ENCODE measurements around the gene PRKD2. TPM values are rescaled to one million over a fixed set of nuclear protein-coding genes. Genes with fewer than 3 reads are reported as not detected.

PRKD2 gene
- total and polyA plus RNA-seq, 2 experiments from 2014 or later = 24.7 to 25.5 TPM

DNA sequence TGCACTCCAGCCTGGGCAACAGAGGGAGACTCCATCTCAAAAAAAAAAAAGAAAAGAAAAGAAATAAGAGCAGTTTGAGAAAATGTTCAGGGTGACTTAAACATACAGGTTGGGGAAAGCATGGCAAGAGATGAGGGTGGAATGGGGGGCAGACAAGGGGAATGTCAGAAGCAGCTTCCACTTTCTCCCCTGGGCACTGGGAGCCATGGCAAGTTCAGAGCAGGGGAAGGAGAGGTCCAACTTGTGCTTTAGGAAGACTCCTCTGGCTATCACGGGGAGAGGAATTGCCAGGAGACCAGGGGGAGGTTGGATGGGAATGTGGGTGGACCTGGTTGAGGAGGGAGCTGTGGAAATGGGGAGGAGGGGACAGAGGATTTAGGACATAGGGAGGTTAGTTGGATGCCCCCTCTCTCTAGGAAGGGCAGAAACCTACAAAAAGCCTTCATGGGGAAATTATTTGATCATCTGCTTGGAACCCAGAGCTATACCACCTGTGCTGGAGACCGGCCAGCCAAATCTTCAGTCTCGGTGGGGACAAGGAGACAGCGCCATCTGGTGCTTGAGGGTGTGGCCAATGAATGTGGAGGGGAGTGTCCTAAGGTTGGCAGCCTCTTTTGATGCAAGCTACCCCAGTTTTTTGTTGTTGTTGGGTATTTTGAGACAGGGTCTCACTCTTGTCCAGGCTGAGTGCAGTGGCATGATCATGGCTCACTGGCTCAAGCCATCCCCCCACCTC is 36.7 kb upstream of the PRKD2 start:
- TF ChIP-seq, protein P1, sequence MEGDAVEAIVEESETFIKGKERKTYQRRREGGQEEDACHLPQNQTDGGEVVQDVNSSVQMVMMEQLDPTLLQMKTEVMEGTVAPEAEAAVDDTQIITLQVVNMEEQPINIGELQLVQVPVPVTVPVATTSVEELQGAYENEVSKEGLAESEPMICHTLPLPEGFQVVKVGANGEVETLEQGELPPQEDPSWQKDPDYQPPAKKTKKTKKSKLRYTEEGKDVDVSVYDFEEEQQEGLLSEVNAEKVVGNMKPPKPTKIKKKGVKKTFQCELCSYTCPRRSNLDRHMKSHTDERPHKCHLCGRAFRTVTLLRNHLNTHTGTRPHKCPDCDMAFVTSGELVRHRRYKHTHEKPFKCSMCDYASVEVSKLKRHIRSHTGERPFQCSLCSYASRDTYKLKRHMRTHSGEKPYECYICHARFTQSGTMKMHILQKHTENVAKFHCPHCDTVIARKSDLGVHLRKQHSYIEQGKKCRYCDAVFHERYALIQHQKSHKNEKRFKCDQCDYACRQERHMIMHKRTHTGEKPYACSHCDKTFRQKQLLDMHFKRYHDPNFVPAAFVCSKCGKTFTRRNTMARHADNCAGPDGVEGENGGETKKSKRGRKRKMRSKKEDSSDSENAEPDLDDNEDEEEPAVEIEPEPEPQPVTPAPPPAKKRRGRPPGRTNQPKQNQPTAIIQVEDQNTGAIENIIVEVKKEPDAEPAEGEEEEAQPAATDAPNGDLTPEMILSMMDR (IDR thresholded peaks at IDR 0.05; ENCODE audit: low read depth, low read length) = peak; percentile 42
- peaks cover 7% of the 10 kb centered on the region for H3K36me3 ChIP-seq
- H3K4me3 ChIP-seq = no peak overlapping the region
- no peak overlapping the region for H3K27ac ChIP-seq
- H3K27me3 ChIP-seq = no peaks in the 10 kb centered on the region
- H3K4me1 ChIP-seq (ENCODE audit: low read depth) = no peaks in the 10 kb centered on the region
- DNase-seq (ENCODE audit: low read depth in 1 of 2, low spot score in 1 of 2) = peak; percentile 37 to 68
- no peaks in the 10 kb centered on the region for H3K9me3 ChIP-seq (ENCODE audit: low read depth)

DNA sequence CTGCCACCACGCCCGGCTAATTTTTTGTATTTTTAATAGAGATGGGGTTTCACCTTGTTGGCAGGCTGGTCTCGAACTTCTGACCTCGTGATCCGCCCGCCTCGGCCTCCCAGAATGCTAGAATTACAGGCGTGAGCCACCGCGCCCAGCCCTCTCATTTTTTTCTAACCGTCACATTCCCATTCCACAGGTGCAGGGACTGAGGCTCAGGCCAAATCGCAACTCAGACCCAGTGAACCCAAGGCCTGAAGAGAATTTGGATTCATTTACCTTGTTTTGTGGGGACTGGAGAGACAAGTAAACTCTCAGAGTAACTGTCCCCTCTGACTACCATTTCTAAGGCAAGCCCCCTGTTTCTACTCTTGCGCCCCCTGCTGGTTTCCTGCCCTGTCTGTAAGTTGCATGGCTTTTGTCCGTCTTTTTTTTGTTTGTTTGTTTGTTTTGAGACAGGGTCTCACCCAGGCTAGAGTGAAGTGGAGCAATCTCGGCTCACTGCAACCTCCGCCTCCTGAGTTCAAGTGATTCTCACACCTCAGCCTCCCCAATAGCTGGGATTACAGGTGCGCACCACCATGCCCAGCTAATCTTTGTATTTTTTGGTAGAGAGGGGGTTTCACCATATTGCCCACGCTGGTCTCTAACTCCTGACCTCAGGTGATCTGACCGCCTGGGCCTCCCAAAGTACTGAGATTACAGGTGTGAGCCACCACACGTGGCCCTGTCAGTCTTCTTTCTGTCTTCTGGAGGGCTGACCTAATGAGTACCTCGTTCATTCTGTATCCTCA is 31.6 kb upstream of the PRKD2 start:
- TF ChIP-seq, protein P1 (IDR thresholded peaks at IDR 0.05; ENCODE audit: low read depth, low read length) = peak; percentile 81
- H3K4me1 ChIP-seq (ENCODE audit: low read depth) = no peaks in the 10 kb centered on the region
- H3K4me3 ChIP-seq = no peak overlapping the region
- peak; percentile 78 for DNase-seq (ENCODE audit: low read depth in 1 of 2, low spot score in 1 of 2)
- H3K9me3 ChIP-seq (ENCODE audit: low read depth) = no peaks in the 10 kb centered on the region
- no peak overlapping the region for H3K27ac ChIP-seq
- no peaks in the 10 kb centered on the region for H3K27me3 ChIP-seq
- H3K36me3 ChIP-seq = peaks cover 4% of the 10 kb centered on the region

DNA sequence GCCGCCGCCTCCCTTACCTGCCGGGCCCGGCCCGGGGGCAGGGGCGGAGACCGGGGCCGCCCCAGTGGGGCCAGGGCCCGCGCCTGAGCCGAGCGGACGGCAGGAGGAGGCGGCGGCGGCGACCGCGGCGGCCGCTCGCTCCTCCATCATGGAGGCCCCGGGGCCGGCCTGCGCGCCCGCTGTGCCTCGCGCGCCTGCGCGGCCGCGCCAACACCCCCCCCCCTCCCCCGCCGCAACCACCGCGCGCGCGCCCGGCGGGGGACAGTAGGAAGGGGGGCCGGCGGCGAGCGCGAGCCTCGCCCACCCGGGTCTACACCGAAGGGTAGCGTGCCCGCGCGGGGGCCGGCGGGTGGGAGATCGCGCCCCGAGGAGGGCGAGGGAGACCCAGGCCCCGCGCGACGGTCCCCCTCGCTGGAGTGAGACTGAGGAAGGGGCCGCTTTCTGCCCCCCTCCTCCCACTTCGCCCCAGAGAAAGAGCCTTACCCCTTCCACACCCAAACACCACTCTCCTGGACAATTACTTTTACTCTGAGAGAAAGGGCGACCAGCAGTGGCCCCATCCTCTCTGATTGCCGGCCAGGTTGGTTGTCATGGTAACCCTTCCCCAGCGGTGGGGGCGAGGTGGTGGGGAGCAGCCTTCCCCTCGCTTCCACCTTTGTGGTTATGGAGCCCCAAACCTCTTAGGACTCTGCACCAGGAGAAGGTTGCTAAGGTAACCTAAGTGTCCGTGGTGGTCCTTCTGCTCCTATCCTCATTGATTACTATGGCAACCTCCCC is 29.6 kb upstream of the PRKD2 start, which contains the start of gene STRN4:
TSS of gene STRN4 (minus strand) at position 170 of the 777 bp plus-strand sequence. CDS start at position 150, 20 bp downstream.
- TF ChIP-seq, protein P1 (IDR thresholded peaks at IDR 0.05; ENCODE audit: low read depth, low read length) = no peak
- peak; percentile 58 to 75 for DNase-seq (ENCODE audit: low read depth in 1 of 2, low spot score in 1 of 2)
- no peaks in the 10 kb centered on the region for H3K27me3 ChIP-seq
- H3K36me3 ChIP-seq = peaks cover 4% of the 10 kb centered on the region
- no peaks in the 10 kb centered on the region for H3K9me3 ChIP-seq (ENCODE audit: low read depth)
- no peaks in the 10 kb centered on the region for H3K4me1 ChIP-seq (ENCODE audit: low read depth)
- H3K27ac ChIP-seq = peak within 1 kb of the TSS; percentile 98
- peak within 1 kb of the TSS; percentile 100 for H3K4me3 ChIP-seq

DNA sequence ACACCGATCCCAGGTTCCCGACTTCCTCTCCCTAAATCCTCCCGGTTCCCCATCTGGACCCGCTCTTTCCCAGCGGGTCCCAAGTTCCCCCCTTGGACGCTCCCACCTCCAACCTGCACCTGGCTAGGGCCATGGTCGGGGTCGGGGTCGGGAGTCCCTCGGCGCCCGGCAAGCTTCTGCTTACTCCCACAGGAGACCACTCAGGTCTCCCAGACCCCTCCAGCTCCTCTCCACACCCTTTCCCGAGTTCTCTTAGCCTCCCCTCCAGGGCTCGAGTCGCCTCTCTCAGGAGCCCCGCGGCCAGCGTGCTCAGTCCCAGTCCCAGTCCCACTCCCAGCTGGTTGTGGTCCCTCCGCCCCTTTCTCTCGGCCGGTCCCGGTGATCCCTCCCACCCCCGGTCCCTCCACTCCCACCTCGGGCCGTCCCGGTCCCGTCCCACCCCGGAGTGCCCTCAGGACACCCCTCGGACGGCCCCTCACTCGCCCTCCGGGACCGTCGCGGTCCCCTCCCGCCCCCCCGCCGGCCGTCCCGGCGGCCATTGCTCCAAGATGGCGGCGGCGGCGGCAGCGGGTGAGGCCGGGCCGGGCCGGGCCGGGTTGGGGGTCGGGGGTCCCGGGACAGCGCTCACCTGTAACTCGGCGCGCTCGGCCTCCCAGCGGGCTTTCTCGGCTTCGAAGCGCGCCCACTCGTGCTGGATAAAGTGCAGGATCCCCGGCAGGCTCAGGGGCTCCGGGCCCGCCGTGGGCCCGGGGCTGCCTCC is 28.8 kb upstream of the PRKD2 start, which contains the start of gene FKRP:
TSS of gene FKRP (plus strand) at position 537 of the 760 bp plus-strand sequence. CDS start 9,394 bp downstream, outside the sequence.
- TF ChIP-seq, protein P1 (IDR thresholded peaks at IDR 0.05; ENCODE audit: low read depth, low read length) = no peak
- peak within 1 kb of the TSS; percentile 98 for H3K27ac ChIP-seq
- DNase-seq (ENCODE audit: low read depth in 1 of 2, low spot score in 1 of 2) = peak in 1 of 2 donors; percentile 63

More for the DNA sequence above, 28.8 kb upstream of the PRKD2 start, which contains the start of gene FKRP:
- H3K36me3 ChIP-seq = peaks cover 4% of the 10 kb centered on the region
- H3K27me3 ChIP-seq = no peaks in the 10 kb centered on the region
- no peaks in the 10 kb centered on the region for H3K4me1 ChIP-seq (ENCODE audit: low read depth)
- peak within 1 kb of the TSS; percentile 100 for H3K4me3 ChIP-seq
- H3K9me3 ChIP-seq (ENCODE audit: low read depth) = no peaks in the 10 kb centered on the region
